Measurements from ENCODE around the gene PDE4D. TPM values are rescaled to one million over a fixed set of nuclear protein-coding genes. Genes with fewer than 3 reads are reported as not detected.

Gene PDE4D
- total RNA-seq, 1 experiment from 2014 or later, result 61.2 TPM

DNA sequence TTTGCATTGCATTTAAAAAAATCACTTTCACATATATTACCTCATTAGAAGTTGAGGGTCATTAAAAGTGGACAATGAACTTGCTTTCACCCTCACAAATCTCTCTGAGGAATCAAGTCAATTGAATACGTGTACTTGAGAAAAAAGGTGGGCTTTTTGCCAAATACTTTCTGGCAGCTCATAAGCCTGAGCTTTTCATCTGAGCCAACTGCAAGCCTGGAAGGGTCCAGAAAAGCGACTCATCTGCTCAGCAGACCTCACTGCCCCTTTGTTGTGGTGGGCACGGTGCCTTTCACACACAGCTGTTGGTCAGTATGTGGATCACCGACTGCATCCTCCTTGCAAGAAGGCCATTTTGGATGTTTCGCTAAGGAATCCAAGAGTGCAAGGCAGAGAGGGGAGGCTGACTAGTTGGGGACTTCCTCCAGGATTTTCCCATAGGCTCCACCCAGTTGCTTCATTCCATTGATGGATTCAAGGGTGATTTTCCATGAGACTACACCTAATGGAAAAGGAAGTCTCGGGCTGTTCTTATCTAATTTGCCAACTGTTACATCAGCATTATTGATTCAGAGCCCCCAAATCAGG is 564.7 kb downstream of the PDE4D start:
- DNase-seq, result no peak
- Histone ChIP-seq H3K27me3 (ENCODE audit: low read length) (no peaks in the 10 kb centered on the region), H3K4me3 (ENCODE audit: low read length) (no peak overlapping the region), H3K9me3 (ENCODE audit: low read length) (no peaks in the 10 kb centered on the region), H3K4me2 (ENCODE audit: low read depth, low read length, poor library complexity, severe bottlenecking) (no peak overlapping the region), H4K20me1 (ENCODE audit: insufficient read depth, low read depth, low read length) (no peaks in the 10 kb centered on the region), H3K36me3 (ENCODE audit: insufficient read depth, low read length) (no peaks in the 10 kb centered on the region), H2AFZ (ENCODE audit: low read length) (no peak overlapping the region), H3K27ac (ENCODE audit: low read length) (no peak overlapping the region), H3K79me2 (ENCODE audit: low read length) (no peaks in the 10 kb centered on the region), H3K9ac (ENCODE audit: low read length) (no peak overlapping the region), H3K4me1 (ENCODE audit: low read length) (no peaks in the 10 kb centered on the region), H3K9me2 (replicated peaks; ENCODE audit: insufficient read depth, low read length) (no peaks in the 10 kb centered on the region)

- Histone ChIP-seq H4K20me1 (ENCODE audit: insufficient read depth, low read depth, low read length) (no peaks in the 10 kb centered on the region), H2AFZ (ENCODE audit: low read length) (no peak overlapping the region), H3K9me2 (replicated peaks; ENCODE audit: insufficient read depth, low read length) (no peaks in the 10 kb centered on the region), H3K4me3 (ENCODE audit: low read length) (no peak overlapping the region), H3K36me3 (ENCODE audit: insufficient read depth, low read length) (no peaks in the 10 kb centered on the region), H3K9me3 (ENCODE audit: low read length) (no peaks in the 10 kb centered on the region), H3K4me1 (ENCODE audit: low read length) (no peaks in the 10 kb centered on the region), H3K27me3 (ENCODE audit: low read length) (no peaks in the 10 kb centered on the region), H3K4me2 (ENCODE audit: low read depth, low read length, poor library complexity, severe bottlenecking) (no peak overlapping the region), H3K27ac (ENCODE audit: low read length) (no peak overlapping the region), H3K9ac (ENCODE audit: low read length) (no peak overlapping the region), H3K79me2 (ENCODE audit: low read length) (no peaks in the 10 kb centered on the region)
- no peak for DNase-seq
Observed at GRCh38 chr5:59327191-59327980, 566.1 kb downstream of the PDE4D start.

- H3K36me3 ChIP-seq (ENCODE audit: insufficient read depth, low read length), result no peaks in the 10 kb centered on the region
- no peaks in the 10 kb centered on the region for H3K9me3 ChIP-seq (ENCODE audit: low read length)
- no peak overlapping the region for H3K27ac ChIP-seq (ENCODE audit: low read length)
- H3K4me3 ChIP-seq (ENCODE audit: low read length), result no peak overlapping the region
- no peak overlapping the region for H3K4me2 ChIP-seq (ENCODE audit: low read depth, low read length, poor library complexity, severe bottlenecking)
- no peaks in the 10 kb centered on the region for H3K9me2 ChIP-seq (replicated peaks; ENCODE audit: insufficient read depth, low read length)
- no peaks in the 10 kb centered on the region for H3K27me3 ChIP-seq (ENCODE audit: low read length)
- no peak for DNase-seq
- H4K20me1 ChIP-seq (ENCODE audit: insufficient read depth, low read depth, low read length), result no peaks in the 10 kb centered on the region
- no peak overlapping the region for H3K9ac ChIP-seq (ENCODE audit: low read length)
- no peak overlapping the region for H2AFZ ChIP-seq (ENCODE audit: low read length)
- no peaks in the 10 kb centered on the region for H3K79me2 ChIP-seq (ENCODE audit: low read length)
- H3K4me1 ChIP-seq (ENCODE audit: low read length), result no peaks in the 10 kb centered on the region
Observed at GRCh38 chr5:59326596-59326995, 566.9 kb downstream of the PDE4D start.

DNA sequence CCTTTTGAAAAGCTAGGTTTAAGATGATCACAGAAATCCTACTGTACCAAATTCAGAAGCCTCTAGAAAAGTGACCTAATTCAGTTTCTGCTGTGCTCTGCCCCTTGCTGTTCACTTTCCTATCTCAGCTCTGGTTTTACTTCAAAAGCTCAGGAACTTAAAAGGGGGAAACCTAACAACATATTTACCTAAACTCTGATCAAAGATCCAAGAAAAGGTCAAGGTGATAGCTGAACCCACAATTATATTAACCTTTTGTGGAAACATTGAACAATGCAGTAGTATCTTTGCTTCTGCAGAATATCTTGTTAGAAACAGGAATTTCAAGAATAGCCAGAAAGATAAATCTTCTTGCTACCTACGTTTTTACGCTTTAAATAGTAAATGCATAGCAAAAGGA is 568.5 kb downstream of the PDE4D start:
- Histone ChIP-seq H2AFZ (ENCODE audit: low read length) (no peak overlapping the region), H3K36me3 (ENCODE audit: insufficient read depth, low read length) (no peaks in the 10 kb centered on the region), H3K4me2 (ENCODE audit: low read depth, low read length, poor library complexity, severe bottlenecking) (no peak overlapping the region), H3K4me1 (ENCODE audit: low read length) (no peaks in the 10 kb centered on the region), H3K27me3 (ENCODE audit: low read length) (no peaks in the 10 kb centered on the region), H3K79me2 (ENCODE audit: low read length) (no peaks in the 10 kb centered on the region), H3K4me3 (ENCODE audit: low read length) (no peak overlapping the region), H3K9ac (ENCODE audit: low read length) (no peak overlapping the region), H3K9me3 (ENCODE audit: low read length) (no peaks in the 10 kb centered on the region), H3K27ac (ENCODE audit: low read length) (no peak overlapping the region), H4K20me1 (ENCODE audit: insufficient read depth, low read depth, low read length) (no peaks in the 10 kb centered on the region), H3K9me2 (replicated peaks; ENCODE audit: insufficient read depth, low read length) (no peaks in the 10 kb centered on the region)
- DNase-seq, result no peak

GRCh38 chr5:59322894-59323293 is 570.6 kb downstream of the PDE4D start:
- DNase-seq, result no peak
- no peak overlapping the region for H3K27ac ChIP-seq (ENCODE audit: low read length)
- no peaks in the 10 kb centered on the region for H3K9me3 ChIP-seq (ENCODE audit: low read length)
- H3K4me1 ChIP-seq (ENCODE audit: low read length), result peaks cover 7% of the 10 kb centered on the region; the same call in 1 of the 2 replicates
- no peak overlapping the region for H3K4me2 ChIP-seq (ENCODE audit: low read depth, low read length, poor library complexity, severe bottlenecking)
- no peaks in the 10 kb centered on the region for H3K9me2 ChIP-seq (replicated peaks; ENCODE audit: insufficient read depth, low read length)
- no peak overlapping the region for H3K9ac ChIP-seq (ENCODE audit: low read length)
- H4K20me1 ChIP-seq (ENCODE audit: insufficient read depth, low read depth, low read length), result no peaks in the 10 kb centered on the region
- H3K4me3 ChIP-seq (ENCODE audit: low read length), result no peak overlapping the region
- H3K27me3 ChIP-seq (ENCODE audit: low read length), result no peaks in the 10 kb centered on the region
- no peaks in the 10 kb centered on the region for H3K79me2 ChIP-seq (ENCODE audit: low read length)
- no peaks in the 10 kb centered on the region for H3K36me3 ChIP-seq (ENCODE audit: insufficient read depth, low read length)
- H2AFZ ChIP-seq (ENCODE audit: low read length), result no peak overlapping the region

GRCh38 chr5:59322058-59322457 is 571.5 kb downstream of the PDE4D start:
- no peak overlapping the region for H3K9ac ChIP-seq (ENCODE audit: low read length)
- H3K4me2 ChIP-seq (ENCODE audit: low read depth, low read length, poor library complexity, severe bottlenecking), result no peak overlapping the region
- no peaks in the 10 kb centered on the region for H3K9me2 ChIP-seq (replicated peaks; ENCODE audit: insufficient read depth, low read length)
- no peaks in the 10 kb centered on the region for H3K79me2 ChIP-seq (ENCODE audit: low read length)
- H3K36me3 ChIP-seq (ENCODE audit: insufficient read depth, low read length), result no peaks in the 10 kb centered on the region
- no peaks in the 10 kb centered on the region for H3K9me3 ChIP-seq (ENCODE audit: low read length)
- H3K4me1 ChIP-seq (ENCODE audit: low read length), result peaks cover 7% of the 10 kb centered on the region; the same call in 1 of the 2 replicates
- no peak overlapping the region for H2AFZ ChIP-seq (ENCODE audit: low read length)
- no peak overlapping the region for H3K4me3 ChIP-seq (ENCODE audit: low read length)
- H3K27ac ChIP-seq (ENCODE audit: low read length), result no peak overlapping the region
- no peaks in the 10 kb centered on the region for H3K27me3 ChIP-seq (ENCODE audit: low read length)
- no peaks in the 10 kb centered on the region for H4K20me1 ChIP-seq (ENCODE audit: insufficient read depth, low read depth, low read length)
- DNase-seq, result no peak

DNA sequence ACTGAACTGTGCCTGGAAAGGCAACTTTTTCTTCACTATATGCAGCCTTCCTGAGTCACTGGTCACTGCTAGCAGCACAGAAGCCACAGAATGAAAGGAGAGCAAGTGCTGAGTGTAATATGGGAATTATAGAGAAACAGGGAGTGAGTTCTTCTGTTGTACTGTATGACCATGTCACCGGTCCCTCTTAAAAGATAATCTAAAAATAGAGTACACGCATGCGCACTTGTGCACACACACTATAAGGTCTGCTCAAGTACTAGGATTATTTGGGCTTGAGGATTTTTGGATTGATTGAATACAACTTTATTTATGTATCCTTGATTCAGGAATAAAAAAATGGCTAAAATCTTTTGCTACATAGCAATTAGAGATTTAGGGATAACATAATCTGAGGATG is 571.9 kb downstream of the PDE4D start:
- Histone ChIP-seq H3K4me1 (ENCODE audit: low read length) (peaks cover 7% of the 10 kb centered on the region; the same call in 1 of the 2 replicates), H3K9me3 (ENCODE audit: low read length) (no peaks in the 10 kb centered on the region), H3K4me3 (ENCODE audit: low read length) (no peak overlapping the region), H3K79me2 (ENCODE audit: low read length) (no peaks in the 10 kb centered on the region), H2AFZ (ENCODE audit: low read length) (no peak overlapping the region), H3K9me2 (replicated peaks; ENCODE audit: insufficient read depth, low read length) (no peaks in the 10 kb centered on the region), H3K27me3 (ENCODE audit: low read length) (no peaks in the 10 kb centered on the region), H3K27ac (ENCODE audit: low read length) (no peak overlapping the region), H3K36me3 (ENCODE audit: insufficient read depth, low read length) (no peaks in the 10 kb centered on the region), H3K4me2 (ENCODE audit: low read depth, low read length, poor library complexity, severe bottlenecking) (no peak overlapping the region), H4K20me1 (ENCODE audit: insufficient read depth, low read depth, low read length) (no peaks in the 10 kb centered on the region), H3K9ac (ENCODE audit: low read length) (no peak overlapping the region)
- no peak for DNase-seq

DNA sequence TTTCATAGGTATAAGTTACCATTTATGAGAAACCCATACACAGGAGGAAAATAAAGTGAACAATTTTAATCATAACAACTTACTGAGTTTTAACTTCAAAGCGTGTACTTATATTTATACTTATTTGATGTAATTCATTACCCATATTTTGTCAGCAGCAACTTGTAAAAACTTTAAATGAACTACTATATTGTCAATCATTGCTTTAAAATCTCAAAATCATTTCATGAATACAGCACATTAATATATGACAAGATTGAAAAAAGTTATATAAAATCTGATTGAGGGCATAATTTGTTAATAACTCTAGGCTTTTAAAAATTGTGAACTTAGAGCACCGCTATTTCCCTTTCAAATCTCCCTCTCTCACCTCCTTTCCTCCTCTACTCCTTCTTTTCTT is 573.1 kb downstream of the PDE4D start:
- no peak for DNase-seq
- no peaks in the 10 kb centered on the region for H3K79me2 ChIP-seq (ENCODE audit: low read length)
- no peaks in the 10 kb centered on the region for H4K20me1 ChIP-seq (ENCODE audit: insufficient read depth, low read depth, low read length)
- no peak overlapping the region for H3K4me3 ChIP-seq (ENCODE audit: low read length)
- H3K9ac ChIP-seq (ENCODE audit: low read length), result no peak overlapping the region
- H3K4me2 ChIP-seq (ENCODE audit: low read depth, low read length, poor library complexity, severe bottlenecking), result no peak overlapping the region
- no peaks in the 10 kb centered on the region for H3K27me3 ChIP-seq (ENCODE audit: low read length)
- no peaks in the 10 kb centered on the region for H3K9me3 ChIP-seq (ENCODE audit: low read length)
- peaks cover 7% of the 10 kb centered on the region; the same call in 1 of the 2 replicates for H3K4me1 ChIP-seq (ENCODE audit: low read length)
- no peak overlapping the region for H3K27ac ChIP-seq (ENCODE audit: low read length)
- H3K9me2 ChIP-seq (replicated peaks; ENCODE audit: insufficient read depth, low read length), result no peaks in the 10 kb centered on the region
- no peaks in the 10 kb centered on the region for H3K36me3 ChIP-seq (ENCODE audit: insufficient read depth, low read length)
- H2AFZ ChIP-seq (ENCODE audit: low read length), result no peak overlapping the region

All from Karpas-422 (cell line).